ENCODE results near the gene ARRDC3.

The ARRDC3 gene

GRCh38 chr5:91384671-91385430 is 1.7 kb upstream of the ARRDC3 start:
- DNase-seq = peak; percentile 87

GRCh38 chr5:91383956-91384300 is 811 bp upstream of the ARRDC3 start:
- DNase-seq = no peak

GRCh38 chr5:91382530-91383026 is 539 bp downstream of the ARRDC3 start:
- peak; percentile 38 for DNase-seq

- peak; percentile 82 for DNase-seq
Observed at GRCh38 chr5:91381774-91382359, 1.2 kb downstream of the ARRDC3 start.

- no peak for DNase-seq
Observed at GRCh38 chr5:91381239-91381773, 1.8 kb downstream of the ARRDC3 start.

GRCh38 chr5:91380491-91381238 is 2.5 kb downstream of the ARRDC3 start:
- DNase-seq = peak; percentile 96

- peak; percentile 97 for DNase-seq
Observed at GRCh38 chr5:91379914-91380490, 3.1 kb downstream of the ARRDC3 start.

- DNase-seq = no peak
Observed at GRCh38 chr5:91379246-91379913, 3.7 kb downstream of the ARRDC3 start.

- DNase-seq = no peak
Observed at GRCh38 chr5:91378752-91379211, 4.3 kb downstream of the ARRDC3 start.

GRCh38 chr5:91374893-91375520 is 8.1 kb downstream of the ARRDC3 start:
- DNase-seq = no peak

- DNase-seq = no peak
Observed at GRCh38 chr5:91373600-91373999, 9.5 kb downstream of the ARRDC3 start.

- no peak for DNase-seq
Observed at GRCh38 chr5:91373006-91373405, 10.1 kb downstream of the ARRDC3 start.

GRCh38 chr5:91369480-91369879 is 13.6 kb downstream of the ARRDC3 start:
- no peak for DNase-seq

- DNase-seq = no peak
Observed at GRCh38 chr5:91367908-91368648, 15.0 kb downstream of the ARRDC3 start.

- no peak for DNase-seq
Observed at GRCh38 chr5:91367344-91367743, 15.8 kb downstream of the ARRDC3 start.

- DNase-seq = no peak
Observed at GRCh38 chr5:91366551-91366950, 16.6 kb downstream of the ARRDC3 start.

- no peak for DNase-seq
Observed at GRCh38 chr5:91365498-91365897, 17.6 kb downstream of the ARRDC3 start.

- no peak for DNase-seq
Observed at GRCh38 chr5:91362935-91363334, 20.2 kb downstream of the ARRDC3 start.

GRCh38 chr5:91361790-91362189 is 21.3 kb downstream of the ARRDC3 start:
- no peak for DNase-seq

- no peak for DNase-seq
Observed at GRCh38 chr5:91361055-91361701, 21.9 kb downstream of the ARRDC3 start.

Measured in fibroblast of skin of abdomen (primary cell).